K562 (cell line): Measurements from ENCODE around the gene SHC1. TPM values are rescaled to one million over a fixed set of nuclear protein-coding genes. Genes with fewer than 3 reads are reported as not detected.

Experiments used
- ATAC-seq: fragments of 200-7000 bp; cut with Tn5 transposase; 3 replicates; pipeline ENCODE4 v1.9.1; 2020; ENCODE audit warnings: moderate library complexity
- BruUV-seq: library from RNA; stranded (reverse); fragments of 400-500 nt; replicated peaks from 2 replicates; lab custom pipeline; 2021; lab: Mats Ljungman, UMichigan
- CTCF ChIA-PET: fragments of 300-600 bp; formaldehyde crosslinking; extraction: SDS; loops from one replicate; lab custom pipeline; 2021; ENCODE audit warnings: low intra/inter-chr PET ratio; lab: Yijun Ruan, JAX
- POLR2A ChIA-PET: fragments of 300-600, 350-650 bp; sonication (Branson Sonifier 250); formaldehyde crosslinking; extraction: SDS; loops from one replicate; lab custom pipeline; 2021; ENCODE audit warnings: antibody characterized with exemption, inconsistent platforms; lab: Yijun Ruan, JAX
- DNase-seq, 4 experiments: peaks; one replicate each; pipeline versions ENCODE4 v3.0.0 to v3.0.0-alpha.2; 2011 to 2018; ENCODE audit warnings: low spot score in 3 of 4, mixed read lengths in 3 of 4; ENCODE audit errors: extremely low read depth in 1 of 4
- FAIRE-seq: peaks from 2 replicates; lab custom pipeline; 2011; peaks lifted over from hg19 to GRCh38; lab: Jason Lieb, UNC
- H2AFZ ChIP-seq: 2 replicates; pipeline ENCODE4 v1.6.0; 2011; ENCODE audit warnings: low read depth, low read length, control low read depth, inconsistent platforms
- H3K27ac ChIP-seq: fragments of 200-600 bp; 3 replicates; pipeline ENCODE4 v1.8.0; 2011; ENCODE audit warnings: low read depth, mild to moderate bottlenecking, control low read depth, inconsistent platforms, low read length, moderate library complexity, mixed read lengths; ENCODE audit errors: extremely low read depth
- H3K27me3 ChIP-seq, 2 experiments: fragments of 300-600 bp in 1 of 2; 2 replicates in 1 of 2; 3 replicates in 1 of 2; pipeline versions ENCODE4 v1.6.0 to v1.8.0; 2011; ENCODE audit warnings: inconsistent platforms in 2 of 2, low read length in 2 of 2, mild to moderate bottlenecking in 1 of 2, mixed read lengths in 1 of 2, moderate library complexity in 1 of 2; ENCODE audit not compliant: control insufficient read depth in 2 of 2, insufficient read depth in 2 of 2
- H3K36me3 ChIP-seq: fragments of 300-600 bp; 3 replicates; pipeline ENCODE4 v1.8.0; 2011; ENCODE audit warnings: mild to moderate bottlenecking, low read length, inconsistent platforms; ENCODE audit not compliant: control insufficient read depth, insufficient read depth
- H3K4me1 ChIP-seq, 2 experiments: fragments of 200-600 bp in 1 of 2; replicated peaks in 1 of 2; 2 replicates in 1 of 2; 3 replicates in 1 of 2; pipeline versions ENCODE4 v1.5.1 to v1.8.0; 2011; ENCODE audit warnings: inconsistent platforms in 2 of 2, low read length in 2 of 2, mild to moderate bottlenecking in 1 of 2, mixed read lengths in 1 of 2, moderate library complexity in 1 of 2; ENCODE audit not compliant: control insufficient read depth in 2 of 2, insufficient read depth in 2 of 2
- H3K4me2 ChIP-seq: 2 replicates; pipeline ENCODE4 v1.6.1; 2011; ENCODE audit warnings: low read length, control low read depth, inconsistent platforms, mixed read lengths; ENCODE audit not compliant: insufficient read depth
- H3K4me3 ChIP-seq: fragments of 200-600 bp; sonication (generic), shearing (Covaris generic); 2 replicates; pipeline ENCODE4 v1.5.1; 2016; ENCODE audit warnings: control low read depth, inconsistent platforms
- H3K79me2 ChIP-seq: fragments of 200-600 bp; 3 replicates; pipeline ENCODE4 v1.8.0; 2011; ENCODE audit warnings: low read length, inconsistent platforms; ENCODE audit not compliant: control insufficient read depth, insufficient read depth
- H3K9ac ChIP-seq, 2 experiments: 2 replicates each; pipeline versions ENCODE4 v1.6.0 to v1.6.1; 2011; ENCODE audit warnings: low read depth in 2 of 2, low read length in 2 of 2, control low read depth in 1 of 2, inconsistent platforms in 1 of 2, mild to moderate bottlenecking in 1 of 2, mixed read lengths in 1 of 2; ENCODE audit not compliant: insufficient read depth in 1 of 2
- H3K9me1 ChIP-seq: one replicate; pipeline ENCODE4 v1.6.0; 2011; ENCODE audit warnings: inconsistent platforms, mild to moderate bottlenecking, low read length, moderate library complexity; ENCODE audit not compliant: control insufficient read depth, insufficient read depth
- H3K9me3 ChIP-seq: replicated peaks from 2 replicates; pipeline ENCODE4 v1.5.1; 2011; ENCODE audit warnings: low read depth, low read length, inconsistent platforms; ENCODE audit not compliant: control insufficient read depth, insufficient read depth
- H4K20me1 ChIP-seq: replicated peaks from 2 replicates; pipeline ENCODE4 v1.6.1; 2011; ENCODE audit warnings: low read length, inconsistent platforms, mixed read lengths; ENCODE audit not compliant: control insufficient read depth, insufficient read depth
- BACH1 ChIP-seq: fragments of 200-800 bp; sonication (Bioruptor generic); IDR thresholded peaks from 2 replicates; pipeline ENCODE4 v1.6.1; 2016; ENCODE audit warnings: missing genetic modification characterization, missing compliant biosample characterization
- CHD1 ChIP-seq: fragments of 200-600 bp; sonication (generic); IDR thresholded peaks from one replicate; pipeline ENCODE4 v1.6.1; 2012; ENCODE audit warnings: mild to moderate bottlenecking, moderate library complexity, low read length, inconsistent platforms
- CREM ChIP-seq: IDR thresholded peaks from 2 replicates; pipeline ENCODE4 v1.6.1; 2014; ENCODE audit warnings: antibody characterized with exemption, low read depth
- DPF2 ChIP-seq: fragments of 450-650 bp; IDR thresholded peaks from 2 replicates; pipeline ENCODE4 v1.6.1; 2016
- ELF2 ChIP-seq: fragments of 250-450 bp; sonication (Bioruptor Pico); IDR thresholded peaks from 2 replicates; pipeline ENCODE4 v1.5.0; 2021; ENCODE audit warnings: mild to moderate bottlenecking
- ELK1 ChIP-seq: sonication (generic); formaldehyde crosslinking; IDR thresholded peaks from 2 replicates; pipeline ENCODE4 v1.8.1; 2022; ENCODE audit warnings: missing genetic modification reagents
- ETV5 ChIP-seq: sonication (generic); formaldehyde crosslinking; IDR thresholded peaks from 2 replicates; pipeline ENCODE4 v1.4.0; 2020; ENCODE audit warnings: low read depth, mild to moderate bottlenecking, missing genetic modification reagents
- KDM5B ChIP-seq: fragments of 200-600 bp; sonication (generic); IDR thresholded peaks from 2 replicates; pipeline ENCODE4 v1.6.1; 2012; ENCODE audit warnings: low read depth, mild to moderate bottlenecking, moderate library complexity, low read length, control low read depth, inconsistent platforms; ENCODE audit not compliant: insufficient replicate concordance
- L3MBTL2 ChIP-seq: fragments of 450-650 bp; IDR thresholded peaks from 2 replicates; pipeline ENCODE4 v1.6.1; 2016; ENCODE audit warnings: mild to moderate bottlenecking, moderate library complexity
- NFIX ChIP-seq: fragments of 250-450 bp; sonication (Bioruptor Pico); IDR thresholded peaks from 2 replicates; pipeline ENCODE4 v1.4.0; 2020; ENCODE audit warnings: low read depth, mild to moderate bottlenecking, moderate library complexity
- NFRKB ChIP-seq: fragments of 450-650 bp; IDR thresholded peaks from 2 replicates; pipeline ENCODE4 v1.6.1; 2016; ENCODE audit warnings: low read depth
- PML ChIP-seq: IDR thresholded peaks from 2 replicates; pipeline ENCODE4 v1.6.1; 2012; ENCODE audit warnings: low read length, inconsistent platforms
- POLR2A ChIP-seq: fragments of 450-650 bp; conservative IDR thresholded peaks from 2 replicates; pipeline ENCODE4 v1.6.1; 2016
- POLR2H ChIP-seq: IDR thresholded peaks from 2 replicates; pipeline ENCODE4 v1.6.1; 2016; ENCODE audit warnings: missing genetic modification characterization, low read depth, mild to moderate bottlenecking, control low read depth, missing compliant biosample characterization, moderate library complexity
- RNF2 ChIP-seq: sonication (generic); IDR thresholded peaks from 2 replicates; pipeline ENCODE4 v1.6.1; 2016
- SAP30 ChIP-seq: fragments of 200-600 bp; sonication (generic); IDR thresholded peaks from 2 replicates; pipeline ENCODE4 v1.6.1; 2012; ENCODE audit warnings: borderline replicate concordance, low read depth, mild to moderate bottlenecking, moderate library complexity, low read length, control low read depth, inconsistent platforms; ENCODE audit not compliant: insufficient read depth, poor library complexity, severe bottlenecking
- TAF9B ChIP-seq: fragments of 450-650 bp; IDR thresholded peaks from 2 replicates; pipeline ENCODE4 v1.6.1; 2018; ENCODE audit warnings: mild to moderate bottlenecking; ENCODE audit not compliant: partially characterized antibody
- TAL1 ChIP-seq: fragments of 450-650 bp; IDR thresholded peaks from 2 replicates; pipeline ENCODE4 v1.6.1; 2016; ENCODE audit warnings: mild to moderate bottlenecking
- TBP ChIP-seq: optimal IDR thresholded peaks from 2 replicates; pipeline ENCODE3; 2011; ENCODE audit warnings: low read depth, low read length, improper control_type of control experiment
- TCFL5 ChIP-seq: fragments of 250-450 bp; sonication (Bioruptor Pico); conservative IDR thresholded peaks from 2 replicates; pipeline ENCODE4 v1.6.1; 2021; ENCODE audit warnings: mild to moderate bottlenecking, moderate library complexity, matching md5 sums
- TOE1 ChIP-seq, 2 experiments: fragments of 450-650 bp in 1 of 2; sonication (generic) in 1 of 2; formaldehyde crosslinking in 1 of 2; IDR thresholded peaks; 2 replicates each; pipeline versions ENCODE4 v1.7.1 to v1.8.0; 2016 to 2022; ENCODE audit warnings: borderline replicate concordance in 2 of 2, mild to moderate bottlenecking in 2 of 2, antibody characterized with exemption in 1 of 2, inconsistent platforms in 1 of 2, low read depth in 1 of 2, missing genetic modification reagents in 1 of 2, moderate library complexity in 1 of 2
- ZBTB8A ChIP-seq: fragments of 450-650 bp; IDR thresholded peaks from 2 replicates; pipeline ENCODE4 v1.6.1; 2018; ENCODE audit warnings: mild to moderate bottlenecking, moderate library complexity; ENCODE audit not compliant: partially characterized antibody
- ZNF699 ChIP-seq: fragments of 250-450 bp; sonication (Bioruptor Pico); IDR thresholded peaks from 2 replicates; pipeline ENCODE4 v1.8.0; 2021; ENCODE audit warnings: mild to moderate bottlenecking, moderate library complexity; ENCODE audit not compliant: insufficient replicate concordance
- WGBS: fragments of 100-300 bp; shearing (Covaris generic); methylation state at CpG from one replicate; pipeline ENCODE4 v1.1.6; 2016; ENCODE audit warnings: low coverage, mixed read lengths; ENCODE audit not compliant: insufficient coverage; ENCODE audit errors: missing lambda C conversion rate; 5-methylcytosine and 5-hydroxymethylcytosine counted together
- in situ Hi-C: fragments of 300-500 bp; cut with MboI; formaldehyde crosslinking; loops from 4 replicates; pipeline ENCODE4 v1.15.0; 2018; ENCODE audit warnings: inconsistent platforms, mixed read lengths
- intact Hi-C: fragments of 100-400 bp; cut with micrococcal nuclease; formaldehyde crosslinking; loops from 2 replicates; pipeline ENCODE4 v1.14.2; 2022
- polyA plus RNA-seq, 8 experiments: library from polyadenylated mRNA; depleted of rRNA in 4 of 8; stranded (reverse) in 5 of 8; unstranded in 3 of 8; fragments of >200 nt; fragmentation: Nextera tagmentation in 2 of 8; fragmentation: Illumina TruSeq in 1 of 8; extraction: Ambion mirVana in 2 of 8; extraction: Trizol in 1 of 8; gene quantifications; 2 replicates each; pipeline versions ENCODE4 v1.2.1 to v1.2.3, GENCODE V29; 2011 to 2014; ENCODE audit warnings: inconsistent platforms in 1 of 8, missing spikeins in 1 of 8
- total RNA-seq, 7 experiments: library from RNA; depleted of rRNA in 6 of 7; stranded (reverse); fragments of >200 nt in 6 of 7; fragmentation: Illumina TruSeq in 2 of 7; extraction: Trizol in 2 of 7; gene quantifications; 2 replicates each; pipeline versions ENCODE4 v1.2.1 to v1.2.3, GENCODE V29; 2011 to 2021; ENCODE audit warnings: low replicate concordance in 1 of 7

Gene SHC1
- total and polyA plus RNA-seq, 9 of the 15 experiments (the other 6 are each of a cell fraction or from before 2014, with no cell fraction given) = 4.1 to 113 (median 51.9) TPM

DNA sequence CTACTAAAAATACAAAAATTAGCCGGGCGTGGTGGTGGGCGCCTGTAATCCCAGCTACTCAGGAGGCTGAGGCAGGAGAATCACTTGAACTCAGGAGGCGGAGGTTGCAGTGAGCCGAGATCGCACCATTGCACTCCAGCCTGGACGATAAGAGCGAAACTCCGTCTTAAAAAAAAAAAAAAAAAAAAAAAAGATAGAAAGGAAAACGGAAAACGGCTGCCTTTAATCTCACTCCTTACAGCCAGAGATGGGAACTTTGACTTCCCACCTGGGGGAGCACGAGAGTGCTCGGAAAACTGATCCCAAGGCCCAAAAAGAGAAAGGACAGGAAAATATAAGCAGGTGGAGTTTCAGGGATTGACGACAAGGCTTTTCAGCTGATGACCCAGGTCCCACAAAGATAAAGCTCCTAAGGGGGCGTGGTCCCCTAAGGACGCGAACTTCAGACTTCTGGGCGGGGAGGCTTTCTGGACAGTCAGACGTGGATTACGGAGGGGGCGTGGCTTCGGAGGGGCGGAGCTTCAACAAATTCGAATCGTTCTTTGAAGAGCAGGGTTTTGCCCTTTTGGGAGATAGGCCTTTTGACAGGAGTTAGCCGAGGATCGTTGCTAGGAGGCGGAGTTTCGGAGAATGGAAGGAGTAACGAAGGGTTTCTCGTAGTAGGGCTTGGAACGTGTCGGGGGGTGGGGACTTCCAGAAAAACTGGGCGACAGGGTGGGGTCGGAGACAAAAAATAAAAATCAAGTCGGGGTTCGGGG is 3.0 kb upstream of the SHC1 start:
- Histone ChIP-seq H3K4me2 (peak overlapping the region; percentile 96), H3K4me1 (peaks cover 48 to 52% of the 10 kb centered on the region in 2 experiments), H3K9me1 (no peaks in the 10 kb centered on the region), H3K36me3 (peaks cover 37% of the 10 kb centered on the region), H4K20me1 (no peaks in the 10 kb centered on the region), H2AFZ (peak overlapping the region; percentile 79), H3K9ac (peak overlapping the region; percentile 96 to 97), H3K9me3 (no peaks in the 10 kb centered on the region), H3K4me3 (peak overlapping the region; percentile 66), H3K27me3 (no peaks in the 10 kb centered on the region; a peak in 1 of 5 replicates), H3K79me2 (peaks cover 80% of the 10 kb centered on the region), H3K27ac (peak overlapping the region; percentile 99)
- POLR2A ChIA-PET = interaction anchor here (0.6 to 8.3 kb wide), 17 partner anchors 9 to 380 kb away, joined by 3 to 80 read pairs (median 4); partner anchors contain the start of genes FLAD1, LENEP, PBXIP1 and PMVK
- CTCF ChIA-PET = interaction anchor here (0.6 to 1.1 kb wide), 3 partner anchors 26 to 1530 kb away, joined by 3 read pairs; no protein-coding TSS in a partner anchor
- WGBS = 1% methylated on average over 31 of the region's 37 CpGs
- DNase-seq (peak; percentile 75 to 99 (median 85)), FAIRE-seq (peak; percentile 97), ATAC-seq (peak; percentile 47)
- intact Hi-C loops (loop anchor here (1.0 to 5.0 kb wide), 2 partner anchors 28 to 89 kb away; partner anchors contain the start of gene EFNA4), in situ Hi-C loops (no loop called here)
- no TSS peak for BruUV-seq
- TF ChIP-seq KDM5B (peak; percentile 27), POLR2A (peak; percentile 86), ETV5 (no peak), POLR2H (tag) (peak; percentile 79), TOE1 (IDR thresholded peaks at IDR 0.05; ENCODE audit: borderline replicate concordance) (peak; percentile 45; the same call in 1 of the 2 replicates), TOE1 (CRISPR knock-in tag; IDR thresholded peaks at IDR 0.05; ENCODE audit: borderline replicate concordance, low read depth) (no peak), TAL1 (peak; percentile 19; the same call in 1 of the 2 replicates), BACH1 (tag) (peak; percentile 10; the same call in 1 of the 2 replicates), RNF2 (no peak; the same call in 1 of the 2 replicates), CHD1 (peak; percentile 79), ELK1 (no peak), TCFL5 (CRISPR knock-in tag) (no peak), L3MBTL2 (peak; percentile 53), ZBTB8A (no peak), ZNF699 (CRISPR knock-in tag) (no peak), CREM (peak; percentile 83), TBP (peak; percentile 66), NFRKB (peak; percentile 90; the same call in 1 of the 2 replicates), SAP30 (peak; percentile 31), NFIX (CRISPR knock-in tag) (0 out of 2 replicates have a peak, but pooled peaks have one; percentile 3), TAF9B (peak; percentile 68), DPF2 (peak; percentile 90), ELF2 (no peak), PML (peak; percentile 12; the same call in 1 of the 2 replicates)
